Kidney (tissue), 14 donors: ENCODE data around the gene INTS12. TPM values are rescaled to one million over a fixed set of nuclear protein-coding genes. Genes with fewer than 3 reads are reported as not detected.

ENCODE experiments used
- DNase-seq, 5 donors: peaks; one replicate each; pipeline ENCODE4 v3.0.0-alpha.2; 2013 to 2020
- FAIRE-seq: peaks from 2 replicates; lab custom pipeline; 2012; peaks lifted over from hg19 to GRCh38; lab: Jason Lieb, UNC
- H3K27ac ChIP-seq, 2 donors: one replicate each; pipeline ENCODE4 v1.7.0; 2013; ENCODE audit warnings: low read depth in 2 of 2, low read length in 2 of 2, inconsistent platforms in 1 of 2
- H3K27me3 ChIP-seq: one replicate; pipeline ENCODE4 v1.7.1; 2013; ENCODE audit warnings: low read length, inconsistent platforms; ENCODE audit not compliant: control insufficient read depth, insufficient read depth
- H3K36me3 ChIP-seq, 3 donors: one replicate each; pipeline versions ENCODE4 v1.7.0 to v1.7.1; 2013; ENCODE audit warnings: low read length in 3 of 3, control low read depth in 1 of 3, inconsistent platforms in 1 of 3; ENCODE audit not compliant: insufficient read depth in 3 of 3, control insufficient read depth in 2 of 3
- H3K4me1 ChIP-seq, 3 donors: one replicate each; pipeline versions ENCODE4 v1.7.0 to v1.7.1; 2013; ENCODE audit warnings: low read length in 3 of 3, inconsistent platforms in 1 of 3, low read depth in 1 of 3; ENCODE audit not compliant: control insufficient read depth in 2 of 3, insufficient read depth in 2 of 3
- H3K4me3 ChIP-seq, 3 donors: one replicate each; pipeline versions ENCODE4 v1.7.0 to v1.8.1; 2013; ENCODE audit warnings: low read length in 3 of 3, control low read depth in 1 of 3, inconsistent platforms in 1 of 3
- H3K9ac ChIP-seq, 3 donors: one replicate each; pipeline versions ENCODE4 v1.7.0 to v1.7.1; 2013; ENCODE audit warnings: low read length in 3 of 3, control low read depth in 1 of 3, inconsistent platforms in 1 of 3
- H3K9me3 ChIP-seq, 3 donors: one replicate each; pipeline versions ENCODE4 v1.7.0 to v1.7.1; 2013; ENCODE audit warnings: low read length in 3 of 3, control low read depth in 1 of 3, inconsistent platforms in 1 of 3; ENCODE audit not compliant: control insufficient read depth in 2 of 3, insufficient read depth in 1 of 3
- intact Hi-C: fragments of 100-400 bp; cut with DNase I; formaldehyde crosslinking; loops from one replicate; pipeline ENCODE4 v1.11.1; 2022
- polyA plus RNA-seq: library from polyadenylated mRNA; stranded (reverse); fragments of 350-450 nt; fragmentation: Illumina TruSeq; extraction: RNeasy Lipid Tissue Mini Kit (QIAGEN cat#74804); gene quantifications from one replicate; pipeline ENCODE4 v1.2.3, GENCODE V29; 2014; ENCODE audit warnings: low read depth, low replicate concordance; ENCODE audit not compliant: insufficient read depth
- total RNA-seq: library from RNA; stranded (reverse); fragmentation: NEBNext Ultra II Directional; extraction: Animal tissue kit (Norgen Biotek cat#: 25700); gene quantifications from one replicate; pipeline ENCODE4 v1.2.1, GENCODE V29; 2021
- TF ChIP-seq, protein P1 (sequence below): IDR thresholded peaks from 3 replicates; pipeline ENCODE4 v1.5.1; 2012; ENCODE audit warnings: mild to moderate bottlenecking, moderate library complexity, borderline replicate concordance; ENCODE audit not compliant: insufficient read depth; ENCODE audit errors: extremely low read depth
- donor health status: control.
- donor health status: control.
- donor health status: control.
- donor health status: control.
- donor health status: control.
- donor health status: DM: yes; HTN: yes; CAD: no.
- donor health status: Normal renal cell carcinoma (clear cell type).

The INTS12 gene
- total and polyA plus RNA-seq, 2 donors from 2014 or later = 15.5 to 21.4 TPM

DNA sequence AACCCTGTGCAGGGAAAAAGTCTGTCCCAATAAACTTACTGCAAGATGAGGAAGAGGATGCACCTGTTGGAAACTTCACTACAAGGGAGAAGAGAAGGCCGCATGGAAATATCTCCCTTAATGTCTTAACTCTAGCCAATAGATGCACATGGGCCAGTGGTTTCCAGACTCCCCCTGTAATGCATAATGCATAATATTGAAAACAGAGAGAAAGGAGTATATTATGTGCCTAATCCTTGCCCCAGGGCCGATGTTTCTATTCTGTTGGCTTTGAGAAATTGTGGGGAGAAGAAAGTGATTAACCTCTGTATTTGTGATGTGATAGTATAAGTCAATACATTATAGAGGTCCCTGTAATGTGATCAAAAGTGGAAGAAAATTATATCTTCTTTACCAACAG, 37.2 kb downstream of the INTS12 start:
- Histone ChIP-seq H3K4me3 (no peak overlapping the region), H3K27ac (no peak overlapping the region), H3K9me3 (no peaks in the 10 kb centered on the region), H3K4me1 (no peaks in the 10 kb centered on the region), H3K27me3 (no peaks in the 10 kb centered on the region), H3K36me3 (no peaks in the 10 kb centered on the region), H3K9ac (no peak overlapping the region)
- TF ChIP-seq, protein P1, sequence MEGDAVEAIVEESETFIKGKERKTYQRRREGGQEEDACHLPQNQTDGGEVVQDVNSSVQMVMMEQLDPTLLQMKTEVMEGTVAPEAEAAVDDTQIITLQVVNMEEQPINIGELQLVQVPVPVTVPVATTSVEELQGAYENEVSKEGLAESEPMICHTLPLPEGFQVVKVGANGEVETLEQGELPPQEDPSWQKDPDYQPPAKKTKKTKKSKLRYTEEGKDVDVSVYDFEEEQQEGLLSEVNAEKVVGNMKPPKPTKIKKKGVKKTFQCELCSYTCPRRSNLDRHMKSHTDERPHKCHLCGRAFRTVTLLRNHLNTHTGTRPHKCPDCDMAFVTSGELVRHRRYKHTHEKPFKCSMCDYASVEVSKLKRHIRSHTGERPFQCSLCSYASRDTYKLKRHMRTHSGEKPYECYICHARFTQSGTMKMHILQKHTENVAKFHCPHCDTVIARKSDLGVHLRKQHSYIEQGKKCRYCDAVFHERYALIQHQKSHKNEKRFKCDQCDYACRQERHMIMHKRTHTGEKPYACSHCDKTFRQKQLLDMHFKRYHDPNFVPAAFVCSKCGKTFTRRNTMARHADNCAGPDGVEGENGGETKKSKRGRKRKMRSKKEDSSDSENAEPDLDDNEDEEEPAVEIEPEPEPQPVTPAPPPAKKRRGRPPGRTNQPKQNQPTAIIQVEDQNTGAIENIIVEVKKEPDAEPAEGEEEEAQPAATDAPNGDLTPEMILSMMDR = no peak
- DNase-seq = no peak
- intact Hi-C loops = no loop called here
- no peak for FAIRE-seq

GRCh38 chr4:105670684-105671083, 37.8 kb downstream of the INTS12 start:
- FAIRE-seq = no peak
- intact Hi-C loops = no loop called here
- H3K27ac ChIP-seq = no peak overlapping the region

DNA sequence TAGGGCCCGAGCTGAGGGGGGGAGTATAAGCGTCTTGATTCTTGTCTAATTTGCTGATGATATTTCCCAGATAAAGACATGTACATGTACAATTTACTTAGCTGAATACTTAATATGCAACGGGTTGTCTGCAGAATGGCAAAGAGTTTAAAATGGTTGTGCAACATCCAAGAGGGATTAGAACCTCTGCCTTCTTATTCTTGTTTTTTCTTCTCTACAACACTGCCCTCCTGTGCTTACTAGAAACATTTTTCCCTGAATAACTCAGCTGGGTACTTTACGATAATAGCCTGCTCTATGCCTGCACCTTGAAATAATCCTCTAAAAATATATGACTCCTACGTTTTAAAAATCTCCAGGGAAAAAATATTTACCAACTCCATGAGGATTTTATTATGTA, 41.8 kb downstream of the INTS12 start:
- intact Hi-C loops = no loop called here
- Histone ChIP-seq H3K4me1 (no peaks in the 10 kb centered on the region), H3K27me3 (no peaks in the 10 kb centered on the region), H3K4me3 (no peak overlapping the region), H3K36me3 (no peaks in the 10 kb centered on the region), H3K9ac (no peak overlapping the region), H3K9me3 (no peaks in the 10 kb centered on the region), H3K27ac (no peak overlapping the region)
- peak in 2 of 5 donors; percentile 34 to 42 for DNase-seq
- no peak for FAIRE-seq
- TF ChIP-seq, protein P1 = peak; percentile 20

More at GRCh38 chr4:105670684-105671083, 37.8 kb downstream of the INTS12 start:
- no peaks in the 10 kb centered on the region for H3K36me3 ChIP-seq
- no peak overlapping the region for H3K9ac ChIP-seq
- TF ChIP-seq, protein P1 = no peak
- H3K27me3 ChIP-seq = no peaks in the 10 kb centered on the region
- H3K9me3 ChIP-seq = no peaks in the 10 kb centered on the region
- no peak for DNase-seq
- H3K4me3 ChIP-seq = no peak overlapping the region
- H3K4me1 ChIP-seq = no peaks in the 10 kb centered on the region
